PC-9 (cell line): Measurements from ENCODE around the gene GPR142.
"Not testable (repeated sequence)": the region's sequence is repeated elsewhere in the genome, so short reads cannot be mapped to it uniquely, and the experiment has no call there.

Experiments used
- CTCF ChIP-seq: fragments of 200-600 bp; sonication (generic); conservative IDR thresholded peaks from 2 replicates; pipeline ENCODE4 v1.6.1; 2017; ENCODE audit warnings: mixed run types, antibody characterized with exemption, mild to moderate bottlenecking, moderate library complexity
- EZH2 ChIP-seq: fragments of 200-600 bp; sonication (generic); IDR thresholded peaks from 2 replicates; pipeline ENCODE4 v1.8.0; 2017; ENCODE audit warnings: antibody characterized with exemption, low read depth

- not testable (repeated sequence) for TF ChIP-seq CTCF, EZH2
These were observed 38.0 kb downstream of the GPR142 start for GRCh38 chr17:74405311-74405710.
